Cardiac septum (tissue), 1 donor: ENCODE results near the gene DNAI1. TPM values are rescaled to one million over a fixed set of nuclear protein-coding genes. Genes with fewer than 3 reads are reported as not detected.
A peak's percentile ranks its signal among the peaks of the same experiment; 100 is the strongest.

Source experiments
- DNase-seq: peaks from one replicate; pipeline ENCODE4 v3.0.0-alpha.2; 2020; ENCODE audit warnings: low spot score
- intact Hi-C: fragments of 100-400 bp; cut with DNase I; formaldehyde crosslinking; loops from one replicate; pipeline ENCODE4 v1.14.0; 2022
- total RNA-seq: library from RNA; stranded (reverse); fragmentation: NEBNext Ultra II Directional; extraction: Animal tissue kit (Norgen Biotek cat#: 25700); gene quantifications from one replicate; pipeline ENCODE4 v1.2.1, GENCODE V29; 2021
- donor health status: DM: no; HTN: no; CAD: no.

Gene DNAI1
- total RNA-seq, 1 donor from 2014 or later = 0.30 TPM

GRCh38 chr9:34550016-34550680 is 91.5 kb downstream of the DNAI1 start:
- peak; percentile 69 for DNase-seq
- intact Hi-C loops = no loop called here

- DNase-seq = peak; percentile 64
- intact Hi-C loops = no loop called here
These were observed 92.2 kb downstream of the DNAI1 start for GRCh38 chr9:34550681-34551270.

GRCh38 chr9:34551751-34552605 is 93.4 kb downstream of the DNAI1 start:
- intact Hi-C loops = no loop called here
- peak; percentile 73 for DNase-seq

- peak; percentile 49 for DNase-seq
- intact Hi-C loops = no loop called here
These were observed 94.0 kb downstream of the DNAI1 start for GRCh38 chr9:34552606-34552981.

- DNase-seq = no peak
- intact Hi-C loops = no loop called here
These were observed 94.4 kb downstream of the DNAI1 start for GRCh38 chr9:34552986-34553385.

- DNase-seq = peak; percentile 72
- intact Hi-C loops = no loop called here
These were observed 95.0 kb downstream of the DNAI1 start for GRCh38 chr9:34553511-34554021.

GRCh38 chr9:34554211-34555001 is 95.8 kb downstream of the DNAI1 start:
- peak; percentile 60 for DNase-seq
- intact Hi-C loops = no loop called here

- peak; percentile 73 for DNase-seq
- intact Hi-C loops = no loop called here
These were observed 96.4 kb downstream of the DNAI1 start for GRCh38 chr9:34555002-34555348.

- no peak for DNase-seq
- intact Hi-C loops = no loop called here
These were observed 96.9 kb downstream of the DNAI1 start for GRCh38 chr9:34555500-34555899.

GRCh38 chr9:34555936-34556525 is 97.4 kb downstream of the DNAI1 start:
- intact Hi-C loops = no loop called here

GRCh38 chr9:34556949-34557348 is 98.3 kb downstream of the DNAI1 start:
- intact Hi-C loops = no loop called here
- no peak for DNase-seq

More at GRCh38 chr9:34555936-34556525, 97.4 kb downstream of the DNAI1 start:
- DNase-seq = no peak

- intact Hi-C loops = no loop called here
- DNase-seq = no peak
These were observed 99.1 kb downstream of the DNAI1 start for GRCh38 chr9:34557426-34558321.

- DNase-seq = no peak
- intact Hi-C loops = no loop called here
These were observed 99.8 kb downstream of the DNAI1 start for GRCh38 chr9:34558364-34558763.

- DNase-seq = no peak
- intact Hi-C loops = no loop called here
These were observed 100.5 kb downstream of the DNAI1 start for GRCh38 chr9:34558919-34559623.

- DNase-seq = no peak
- intact Hi-C loops = no loop called here
These were observed 101.2 kb downstream of the DNAI1 start for GRCh38 chr9:34559624-34560455.

GRCh38 chr9:34560599-34561214 is 102.1 kb downstream of the DNAI1 start:
- DNase-seq = no peak
- intact Hi-C loops = no loop called here
